Muscle layer of colon (tissue), 2 donors: Measurements from ENCODE around the gene WWOX.

ENCODE experiments used
- H3K27ac ChIP-seq: one replicate; pipeline ENCODE4 v1.7.0; 2013; ENCODE audit warnings: low read depth, mild to moderate bottlenecking, low read length, moderate library complexity
- H3K27me3 ChIP-seq, 2 donors: one replicate each; pipeline ENCODE4 v1.7.0; 2013; ENCODE audit warnings: low read length in 2 of 2, mild to moderate bottlenecking in 2 of 2; ENCODE audit not compliant: insufficient read depth in 2 of 2, control insufficient read depth in 1 of 2
- H3K36me3 ChIP-seq: one replicate; pipeline ENCODE4 v1.7.0; 2013; ENCODE audit warnings: mild to moderate bottlenecking, low read length; ENCODE audit not compliant: insufficient read depth
- H3K4me1 ChIP-seq: one replicate; pipeline ENCODE4 v1.7.0; 2013; ENCODE audit warnings: mild to moderate bottlenecking, low read length; ENCODE audit not compliant: insufficient read depth
- H3K4me3 ChIP-seq, 2 donors: one replicate each; pipeline ENCODE4 v1.7.0; 2013; ENCODE audit warnings: low read length in 2 of 2, low read depth in 1 of 2, mild to moderate bottlenecking in 1 of 2, moderate library complexity in 1 of 2
- H3K9ac ChIP-seq: one replicate; pipeline ENCODE4 v1.7.0; 2013; ENCODE audit warnings: low read length
- H3K9me3 ChIP-seq: one replicate; pipeline ENCODE4 v1.7.0; 2013; ENCODE audit warnings: mild to moderate bottlenecking, low read length
- donor health status: abdominal sarcoma.
- donor health status: Adenocarcinoma of cecum.

WWOX gene

GRCh38 chr16:79155471-79155870 lies 1056.0 kb downstream of the WWOX start:
- no peak overlapping the region for H3K27ac ChIP-seq
- no peak overlapping the region for H3K4me3 ChIP-seq
- no peak overlapping the region for H3K9ac ChIP-seq
- H3K27me3 ChIP-seq, result no peaks in the 10 kb centered on the region
- H3K36me3 ChIP-seq, result no peaks in the 10 kb centered on the region
- no peaks in the 10 kb centered on the region for H3K4me1 ChIP-seq
- no peaks in the 10 kb centered on the region for H3K9me3 ChIP-seq

DNA sequence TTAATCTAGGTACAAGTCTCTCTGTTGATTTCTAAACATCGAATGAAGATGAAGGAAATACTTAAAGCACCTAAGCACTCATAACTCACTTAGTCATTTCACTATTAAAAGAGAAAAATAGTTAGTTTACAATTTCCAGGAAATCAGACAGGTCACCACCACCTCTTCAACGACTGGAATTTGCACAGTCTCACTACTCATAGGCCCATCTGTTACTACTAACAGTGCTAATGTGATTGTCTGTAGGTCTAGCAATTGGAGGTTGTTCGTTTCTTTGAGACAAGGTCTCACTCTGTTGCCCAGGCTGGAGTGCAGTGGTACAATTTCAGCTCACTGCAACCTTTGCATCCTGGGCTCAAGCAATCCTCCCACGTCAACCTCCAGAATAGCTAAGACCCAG lies 1056.5 kb downstream of the WWOX start:
- Histone ChIP-seq H3K27ac (no peak overlapping the region), H3K36me3 (no peaks in the 10 kb centered on the region), H3K9ac (no peak overlapping the region), H3K4me3 (no peak overlapping the region), H3K9me3 (no peaks in the 10 kb centered on the region), H3K27me3 (no peaks in the 10 kb centered on the region), H3K4me1 (no peaks in the 10 kb centered on the region)

DNA sequence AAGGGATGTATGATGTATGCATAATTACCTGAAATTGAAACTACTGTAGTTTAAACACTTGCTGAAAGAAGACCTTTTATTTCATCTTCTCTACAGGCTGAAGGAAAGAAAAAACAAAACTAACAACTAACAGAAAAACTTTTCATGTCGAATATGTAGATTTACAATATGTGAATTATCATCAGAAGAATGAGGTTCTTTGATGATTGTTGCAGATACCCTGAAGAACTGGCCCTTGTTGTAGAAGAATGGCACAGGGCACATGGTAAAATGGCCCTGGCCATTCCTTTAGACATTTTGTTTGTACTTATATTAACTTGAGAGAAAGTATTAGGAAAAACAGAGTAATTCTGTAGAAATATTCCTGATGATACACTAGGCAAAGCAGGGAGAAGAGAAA lies 1057.3 kb downstream of the WWOX start:
- no peaks in the 10 kb centered on the region for H3K4me1 ChIP-seq
- H3K9ac ChIP-seq, result no peak overlapping the region
- H3K9me3 ChIP-seq, result no peaks in the 10 kb centered on the region
- H3K36me3 ChIP-seq, result no peaks in the 10 kb centered on the region
- no peak overlapping the region for H3K4me3 ChIP-seq
- H3K27me3 ChIP-seq, result no peaks in the 10 kb centered on the region
- H3K27ac ChIP-seq, result no peak overlapping the region

DNA sequence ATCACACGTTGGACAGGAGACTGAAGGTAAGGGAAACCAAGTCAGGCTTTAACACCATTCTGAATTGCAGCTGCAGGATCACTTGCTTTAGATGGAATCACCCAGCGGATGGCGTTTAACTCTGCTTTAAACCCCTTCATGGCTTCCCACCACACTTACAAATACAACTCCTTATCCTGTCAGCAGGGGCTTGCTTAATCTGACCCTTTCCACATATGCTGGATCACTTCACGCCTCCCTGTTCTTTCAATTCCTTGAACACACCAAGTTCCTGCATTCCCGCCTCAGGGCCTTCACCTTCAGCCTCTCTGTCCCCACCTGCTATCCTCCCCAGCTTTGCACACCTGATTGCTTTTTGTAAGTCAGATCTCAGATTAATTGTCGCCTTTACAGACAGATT lies 1058.9 kb downstream of the WWOX start:
- H3K4me1 ChIP-seq, result peaks cover 9% of the 10 kb centered on the region
- H3K27me3 ChIP-seq, result no peaks in the 10 kb centered on the region
- H3K27ac ChIP-seq, result no peak overlapping the region
- no peak overlapping the region for H3K4me3 ChIP-seq
- no peak overlapping the region for H3K9ac ChIP-seq
- H3K9me3 ChIP-seq, result no peaks in the 10 kb centered on the region
- H3K36me3 ChIP-seq, result no peaks in the 10 kb centered on the region

- no peak overlapping the region for H3K4me3 ChIP-seq
- no peak overlapping the region for H3K9ac ChIP-seq
- H3K9me3 ChIP-seq, result no peaks in the 10 kb centered on the region
- no peaks in the 10 kb centered on the region for H3K36me3 ChIP-seq
- H3K4me1 ChIP-seq, result peaks cover 14% of the 10 kb centered on the region
- no peak overlapping the region for H3K27ac ChIP-seq
- no peaks in the 10 kb centered on the region for H3K27me3 ChIP-seq
These were observed 1060.0 kb downstream of the WWOX start for GRCh38 chr16:79159261-79160049.

- Histone ChIP-seq H3K9ac (no peak overlapping the region), H3K9me3 (peaks cover 4% of the 10 kb centered on the region), H3K4me3 (no peak overlapping the region), H3K4me1 (peaks cover 20% of the 10 kb centered on the region), H3K36me3 (no peaks in the 10 kb centered on the region), H3K27me3 (no peaks in the 10 kb centered on the region), H3K27ac (no peak overlapping the region)
These were observed 1063.5 kb downstream of the WWOX start for GRCh38 chr16:79162977-79163376.

DNA sequence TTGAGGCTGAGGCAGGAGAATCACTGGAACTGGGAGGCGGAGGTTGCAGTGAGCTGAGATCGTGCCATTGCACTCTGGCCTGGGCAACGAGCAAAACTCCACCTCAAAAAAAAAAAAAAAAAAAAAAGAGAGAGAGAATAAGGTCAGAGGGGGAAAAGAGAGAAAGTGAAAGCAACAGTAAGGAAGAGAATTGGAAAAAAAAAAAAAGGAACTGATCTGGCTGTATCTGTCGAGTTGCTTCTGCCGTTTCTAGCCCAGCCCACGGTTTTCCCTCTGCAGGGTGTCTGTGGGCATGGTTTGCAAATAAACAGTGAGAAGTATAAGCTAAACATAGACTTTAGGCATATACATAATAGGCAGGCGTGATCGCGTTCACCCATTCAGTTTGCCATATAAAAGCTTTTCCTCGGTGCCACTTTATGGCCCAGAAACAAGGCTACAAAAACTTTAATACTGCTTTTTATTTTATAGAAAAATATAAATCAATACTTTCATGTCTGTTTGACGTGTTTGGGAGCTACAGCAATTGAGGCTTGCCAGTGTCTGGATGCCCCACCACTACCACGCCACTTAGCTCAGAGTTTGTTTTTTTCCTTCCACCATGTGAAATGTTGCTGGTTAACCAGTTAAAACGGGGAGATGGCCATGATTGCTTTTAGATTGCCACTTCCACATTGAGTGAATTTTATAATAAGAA lies 1064.4 kb downstream of the WWOX start:
- Histone ChIP-seq H3K36me3 (no peaks in the 10 kb centered on the region), H3K27ac (no peak overlapping the region), H3K4me3 (no peak overlapping the region), H3K27me3 (no peaks in the 10 kb centered on the region), H3K9me3 (peaks cover 4% of the 10 kb centered on the region), H3K4me1 (peaks cover 20% of the 10 kb centered on the region), H3K9ac (no peak overlapping the region)

DNA sequence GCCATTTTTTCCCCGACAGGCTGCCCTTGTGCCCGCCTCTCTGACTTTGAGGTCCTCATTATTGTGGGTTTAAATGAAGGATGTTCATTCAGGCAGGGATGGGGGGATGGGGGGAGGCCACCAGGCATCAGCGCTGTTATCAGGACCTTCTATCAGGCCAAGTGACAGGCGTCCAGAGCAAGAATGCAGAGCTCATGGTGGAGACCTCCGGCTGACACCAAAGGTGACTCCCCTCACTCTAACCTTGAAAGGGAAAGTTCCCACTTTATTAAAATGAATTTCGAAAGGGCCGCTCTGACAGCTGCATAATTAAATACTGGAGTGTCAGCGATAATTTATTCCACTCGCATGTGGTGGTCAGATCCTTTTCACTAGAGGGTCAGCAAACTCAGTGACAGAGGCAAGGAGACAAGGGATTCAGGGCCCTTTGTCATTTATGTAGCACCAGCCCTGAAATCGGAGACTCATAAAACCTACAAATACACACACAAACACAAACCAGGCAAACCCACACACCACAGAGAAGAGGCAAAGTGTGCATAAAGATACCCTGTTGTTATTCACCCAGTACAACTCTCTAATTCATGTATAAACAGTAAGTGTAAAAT lies 1065.0 kb downstream of the WWOX start:
- Histone ChIP-seq H3K4me1 (peaks cover 20% of the 10 kb centered on the region), H3K4me3 (no peak overlapping the region), H3K27me3 (no peaks in the 10 kb centered on the region), H3K36me3 (no peaks in the 10 kb centered on the region), H3K27ac (no peak overlapping the region), H3K9me3 (peaks cover 4% of the 10 kb centered on the region), H3K9ac (no peak overlapping the region)

GRCh38 chr16:79165079-79165478 lies 1065.6 kb downstream of the WWOX start:
- H3K9ac ChIP-seq, result no peak overlapping the region
- peaks cover 20% of the 10 kb centered on the region for H3K4me1 ChIP-seq
- H3K27ac ChIP-seq, result no peak overlapping the region
- peaks cover 4% of the 10 kb centered on the region for H3K9me3 ChIP-seq
- H3K36me3 ChIP-seq, result no peaks in the 10 kb centered on the region
- H3K27me3 ChIP-seq, result no peaks in the 10 kb centered on the region
- H3K4me3 ChIP-seq, result no peak overlapping the region

- Histone ChIP-seq H3K9ac (no peak overlapping the region), H3K4me3 (no peak overlapping the region), H3K9me3 (peaks cover 4% of the 10 kb centered on the region), H3K27ac (no peak overlapping the region), H3K4me1 (peaks cover 20% of the 10 kb centered on the region), H3K36me3 (no peaks in the 10 kb centered on the region), H3K27me3 (no peaks in the 10 kb centered on the region)
These were observed 1066.1 kb downstream of the WWOX start for GRCh38 chr16:79165506-79165905.

DNA sequence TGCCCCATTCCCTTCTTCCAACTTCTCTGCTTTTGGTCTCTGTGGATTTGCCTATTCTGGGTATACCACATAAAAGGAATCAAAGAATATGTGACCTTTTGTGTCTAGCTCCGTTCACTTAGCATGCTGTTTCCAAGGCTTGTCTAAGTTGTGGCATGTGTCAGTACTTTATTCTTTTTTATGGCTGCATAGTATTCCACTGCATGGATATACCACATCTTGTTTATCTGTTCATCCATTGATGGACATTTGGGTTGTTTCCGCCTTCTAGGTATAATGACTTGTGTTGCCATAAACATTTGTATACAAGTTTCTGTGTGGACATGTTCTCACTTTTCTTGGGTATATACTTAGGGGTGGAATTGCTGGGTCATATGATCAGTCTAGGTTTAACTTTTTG lies 1068.4 kb downstream of the WWOX start:
- Histone ChIP-seq H3K27ac (no peak overlapping the region), H3K36me3 (no peaks in the 10 kb centered on the region), H3K27me3 (no peaks in the 10 kb centered on the region), H3K9ac (no peak overlapping the region), H3K4me3 (no peak overlapping the region), H3K4me1 (peaks cover 16% of the 10 kb centered on the region), H3K9me3 (peaks cover 4% of the 10 kb centered on the region)
